22Rv1 (cell line): ENCODE results near the gene RNFT2.
"Not testable (repeated sequence)": the region's sequence is repeated elsewhere in the genome, so short reads cannot be mapped to it uniquely, and the experiment has no call there.

ENCODE experiments used
- H3K27ac ChIP-seq: fragments of 450-650 bp; 2 replicates; pipeline ENCODE4 v1.5.1; 2017
- ZFX ChIP-seq: fragments of 450-650 bp; IDR thresholded peaks from 2 replicates; pipeline ENCODE4 v1.6.1; 2017; ENCODE audit warnings: antibody characterized with exemption, borderline replicate concordance
- TF ChIP-seq, protein P1 (sequence below): fragments of 450-650 bp; IDR thresholded peaks from 2 replicates; pipeline ENCODE4 v1.5.1; 2017; ENCODE audit warnings: mild to moderate bottlenecking

Gene RNFT2

DNA sequence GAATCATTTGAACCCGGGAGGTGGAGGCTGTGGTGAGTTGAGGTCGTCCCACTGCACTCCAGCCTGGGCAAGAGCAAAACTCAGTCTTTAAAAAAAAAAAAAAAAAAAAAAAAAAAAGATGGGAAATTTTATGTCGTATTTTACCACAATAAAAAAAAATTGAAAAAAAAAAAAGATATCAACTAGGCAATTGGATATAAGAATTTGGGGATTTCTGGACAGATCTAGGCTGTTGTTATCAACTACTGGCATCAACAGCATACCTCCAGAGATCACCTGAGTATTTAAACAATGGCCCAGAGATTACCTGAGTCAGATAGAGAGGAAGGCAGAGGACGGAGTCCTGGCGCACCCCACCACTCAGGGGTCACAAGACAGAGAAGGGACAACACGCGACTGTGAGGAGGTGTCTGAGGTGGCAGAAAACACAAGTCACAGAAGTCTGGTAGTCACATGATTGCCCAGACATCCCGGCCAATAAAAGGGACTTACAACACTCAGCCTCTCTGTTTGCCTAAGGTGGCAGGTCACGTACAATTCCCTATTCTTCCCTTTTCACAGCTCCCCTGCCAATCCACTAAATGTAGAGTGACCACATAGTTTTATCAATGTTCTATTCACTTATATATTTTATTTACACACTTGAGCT, 2.0 kb upstream of the RNFT2 start:
- TF ChIP-seq ZFX: no peak
- TF ChIP-seq, protein P1, sequence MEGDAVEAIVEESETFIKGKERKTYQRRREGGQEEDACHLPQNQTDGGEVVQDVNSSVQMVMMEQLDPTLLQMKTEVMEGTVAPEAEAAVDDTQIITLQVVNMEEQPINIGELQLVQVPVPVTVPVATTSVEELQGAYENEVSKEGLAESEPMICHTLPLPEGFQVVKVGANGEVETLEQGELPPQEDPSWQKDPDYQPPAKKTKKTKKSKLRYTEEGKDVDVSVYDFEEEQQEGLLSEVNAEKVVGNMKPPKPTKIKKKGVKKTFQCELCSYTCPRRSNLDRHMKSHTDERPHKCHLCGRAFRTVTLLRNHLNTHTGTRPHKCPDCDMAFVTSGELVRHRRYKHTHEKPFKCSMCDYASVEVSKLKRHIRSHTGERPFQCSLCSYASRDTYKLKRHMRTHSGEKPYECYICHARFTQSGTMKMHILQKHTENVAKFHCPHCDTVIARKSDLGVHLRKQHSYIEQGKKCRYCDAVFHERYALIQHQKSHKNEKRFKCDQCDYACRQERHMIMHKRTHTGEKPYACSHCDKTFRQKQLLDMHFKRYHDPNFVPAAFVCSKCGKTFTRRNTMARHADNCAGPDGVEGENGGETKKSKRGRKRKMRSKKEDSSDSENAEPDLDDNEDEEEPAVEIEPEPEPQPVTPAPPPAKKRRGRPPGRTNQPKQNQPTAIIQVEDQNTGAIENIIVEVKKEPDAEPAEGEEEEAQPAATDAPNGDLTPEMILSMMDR: no peak
- no peak overlapping the region for H3K27ac ChIP-seq

DNA sequence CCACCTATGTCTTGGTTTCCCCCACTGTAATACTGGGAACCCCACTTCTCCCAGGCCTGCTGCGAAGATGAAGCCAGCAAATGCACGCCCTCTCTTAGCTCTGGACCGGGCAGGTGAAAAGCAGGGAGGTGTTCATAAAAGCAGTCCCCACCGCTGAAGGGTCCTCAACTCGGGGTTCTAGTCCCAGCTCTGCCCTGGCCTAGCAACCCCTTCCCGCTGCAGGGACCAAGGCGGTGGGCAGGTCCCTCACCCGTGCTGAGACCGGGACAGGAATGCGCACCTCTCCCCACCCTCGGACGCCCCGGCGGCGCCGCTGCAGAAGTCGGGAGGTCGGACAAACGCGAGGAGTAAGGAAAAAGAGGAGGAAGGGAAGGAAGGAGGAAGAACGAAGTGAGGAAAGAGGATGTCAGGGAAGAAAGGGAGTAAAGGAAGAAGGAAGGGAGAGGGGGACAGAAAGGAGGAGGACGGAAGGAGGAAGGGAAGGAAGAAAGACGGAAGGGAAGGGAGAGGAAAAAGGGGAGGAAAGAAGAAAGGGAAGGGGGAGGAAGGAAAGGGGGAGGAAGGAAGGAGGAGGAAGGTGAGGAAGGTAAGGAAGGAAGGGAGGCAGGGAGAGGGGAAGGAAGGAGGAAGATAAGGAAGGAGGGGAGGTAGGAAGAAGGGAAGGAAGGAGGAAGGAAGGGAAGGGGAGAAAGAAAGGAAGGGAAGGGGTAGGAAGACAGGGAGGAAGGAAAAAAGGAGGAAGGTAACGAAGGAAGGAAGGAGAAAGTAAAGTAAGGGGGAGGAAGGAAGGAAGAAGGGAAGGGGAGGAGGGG, 947 bp upstream of the RNFT2 start:
- TF ChIP-seq, protein P1: no peak
- no peak for TF ChIP-seq ZFX
- H3K27ac ChIP-seq: peak overlapping the region; percentile 60

DNA sequence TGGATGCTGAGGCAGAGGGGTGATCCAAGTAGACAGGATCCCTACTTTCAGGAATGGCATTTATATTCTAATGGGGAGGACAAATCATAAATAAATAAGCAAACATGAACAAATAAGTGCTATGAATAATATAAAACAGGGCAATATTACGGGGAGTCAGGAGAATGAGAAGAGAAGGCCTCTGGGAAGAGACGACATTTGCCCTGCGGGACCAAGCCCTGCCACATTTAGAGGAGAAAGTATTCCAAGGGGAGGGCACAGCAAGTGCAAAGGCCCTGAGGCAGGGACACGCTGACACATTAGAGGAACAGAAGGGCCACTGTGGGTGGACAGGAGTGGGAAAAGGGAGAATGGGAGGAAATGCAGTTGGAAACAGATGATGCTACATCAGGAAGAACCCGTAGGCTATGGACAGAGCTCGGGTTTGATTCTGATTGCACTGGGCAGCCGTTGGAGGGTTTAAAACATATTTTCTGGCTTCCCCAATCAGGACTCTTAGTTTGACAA, 1.3 kb downstream of the RNFT2 start:
- no peak overlapping the region for H3K27ac ChIP-seq
- no peak for TF ChIP-seq ZFX
- TF ChIP-seq, protein P1: no peak

DNA sequence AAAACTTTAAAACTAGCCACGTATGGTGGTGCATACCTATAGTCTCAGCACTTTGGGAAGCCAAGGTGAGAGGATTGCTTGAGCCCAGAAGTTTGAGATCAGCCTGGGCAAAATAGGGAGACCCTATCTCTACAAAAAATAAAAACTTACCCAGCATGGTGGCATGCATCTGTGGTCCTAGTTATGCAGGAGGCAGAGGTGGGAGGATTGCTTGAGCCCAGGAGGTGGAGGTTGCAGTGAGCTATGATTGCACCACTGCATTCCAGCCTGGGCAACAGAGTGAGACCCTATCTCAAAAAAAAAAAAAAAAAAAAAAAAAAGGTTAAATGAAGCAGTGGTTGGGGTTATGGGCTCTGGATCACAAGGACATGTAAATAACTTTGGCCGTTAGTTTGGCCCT, 4.7 kb downstream of the RNFT2 start:
- H3K27ac ChIP-seq: not testable (repeated sequence)

DNA sequence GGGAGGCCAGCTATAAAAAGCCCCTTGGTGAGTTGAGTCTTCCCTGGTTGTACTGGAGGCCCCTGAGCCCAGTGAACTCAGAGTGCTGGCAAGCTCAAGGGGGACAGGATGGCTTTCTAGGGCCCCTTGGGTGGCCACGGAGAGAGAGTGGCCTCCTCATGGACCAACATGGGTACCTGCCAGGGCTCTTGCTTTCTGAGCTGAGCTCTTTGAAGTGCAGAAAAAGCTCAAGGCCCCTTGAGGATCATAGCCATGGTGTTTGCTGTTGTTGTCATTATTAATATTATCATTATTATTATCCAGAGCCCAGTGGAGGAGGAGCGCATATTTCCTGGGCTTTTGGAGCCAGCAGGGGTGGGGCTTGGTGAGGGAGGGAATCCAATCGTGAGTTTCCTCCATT, 6.7 kb downstream of the RNFT2 start:
- TF ChIP-seq, protein P1: no peak
- no peak for TF ChIP-seq ZFX
- no peak overlapping the region for H3K27ac ChIP-seq

DNA sequence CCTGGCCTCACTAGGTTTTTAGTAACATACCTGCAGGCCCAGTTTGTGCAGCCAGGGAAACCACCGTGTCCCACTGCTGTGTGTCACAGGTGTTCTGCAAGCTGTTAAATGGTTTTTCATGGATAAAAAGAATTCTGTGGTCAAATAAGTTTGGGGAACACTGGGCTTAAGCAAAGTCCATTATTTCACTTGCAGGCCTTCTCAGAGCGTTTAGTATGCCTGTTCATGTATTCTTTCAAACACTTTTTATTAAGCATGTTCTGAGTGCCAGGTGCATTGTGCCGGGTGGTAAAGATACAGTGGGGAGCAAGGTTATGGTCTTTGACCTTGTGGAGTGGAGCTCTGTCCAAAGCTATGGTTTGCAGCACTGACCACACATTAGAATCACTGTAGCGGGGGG, 7.4 kb downstream of the RNFT2 start:
- TF ChIP-seq, protein P1: no peak
- TF ChIP-seq ZFX: no peak
- no peak overlapping the region for H3K27ac ChIP-seq

DNA sequence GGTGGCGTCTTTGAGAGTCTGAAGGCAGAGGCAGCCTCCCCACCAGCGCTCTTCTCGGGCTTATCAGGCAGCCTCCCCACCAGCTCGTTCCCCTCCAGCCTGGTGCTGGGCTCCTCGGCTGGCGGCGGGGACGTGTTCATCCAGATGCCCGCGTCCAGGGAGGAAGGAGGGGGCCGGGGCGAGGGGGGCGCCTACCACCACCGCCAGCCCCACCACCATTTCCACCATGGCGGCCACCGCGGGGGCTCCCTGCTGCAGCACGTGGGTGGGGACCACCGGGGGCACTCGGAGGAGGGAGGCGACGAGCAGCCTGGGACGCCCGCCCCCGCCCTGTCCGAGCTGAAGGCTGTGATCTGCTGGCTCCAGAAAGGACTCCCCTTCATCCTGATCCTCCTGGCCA, 11.8 kb downstream of the RNFT2 start:
- TF ChIP-seq, protein P1: no peak
- no peak for TF ChIP-seq ZFX
- no peak overlapping the region for H3K27ac ChIP-seq
